ENCODE data around the gene CXCL11.

DNA sequence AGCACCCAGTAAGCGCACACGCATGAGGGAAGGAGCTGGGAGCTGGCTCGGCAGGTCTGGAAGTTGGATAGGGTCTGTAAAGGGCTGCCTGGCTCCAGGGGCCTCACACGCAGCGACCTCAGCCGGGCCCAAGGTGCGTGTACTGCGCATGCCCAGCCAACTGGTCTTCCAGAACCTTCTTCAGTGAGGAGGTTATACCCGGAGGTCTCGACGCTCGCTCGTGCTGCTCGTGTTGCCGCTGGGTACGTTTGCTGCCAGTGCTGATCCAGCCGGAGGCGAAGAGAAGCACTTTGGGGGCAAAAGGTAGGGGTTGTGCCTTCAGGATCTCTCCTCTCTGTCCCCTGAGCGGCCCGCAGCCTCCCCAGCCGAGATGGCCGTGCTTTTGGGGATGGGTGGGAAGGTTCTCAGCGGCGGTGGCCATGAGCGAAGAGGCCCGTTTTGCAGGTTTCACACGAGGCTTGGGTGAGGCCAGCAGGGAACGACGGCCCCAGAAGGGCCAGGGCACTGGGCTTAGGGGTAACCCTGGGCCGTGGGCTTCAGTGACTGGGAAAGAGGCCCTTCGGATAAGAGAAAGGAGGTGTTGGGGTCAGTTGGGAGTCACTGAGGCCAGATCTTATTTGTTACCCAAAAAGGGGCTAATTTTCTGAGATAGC is 24.7 kb downstream of the CXCL11 start:
- no peak for TF ChIP-seq GATA2 (IDR thresholded peaks at IDR 0.05; ENCODE audit: low read depth, low read length)
- no peak for TF ChIP-seq GATA3 (IDR thresholded peaks at IDR 0.05; ENCODE audit: low read depth, low read length)

Data from SH-SY5Y (cell line).